Lung (tissue), 12 donors: ENCODE data around the gene CUL4A. TPM values are rescaled to one million over a fixed set of nuclear protein-coding genes. Genes with fewer than 3 reads are reported as not detected.

ENCODE experiments used
- ATAC-seq: fragments of 200-7000 bp; cut with Tn5 transposase; one replicate; pipeline ENCODE4 v1.9.1; 2020; ENCODE audit warnings: moderate number of reproducible peaks; ENCODE audit not compliant: insufficient read depth, low FRiP score
- DNase-seq, 3 donors: peaks; one replicate each; pipeline ENCODE4 v3.0.0-alpha.2; 2013 to 2017
- H3K27ac ChIP-seq, 2 donors: one replicate each; pipeline ENCODE4 v1.5.1; 2013; ENCODE audit warnings: mild to moderate bottlenecking in 2 of 2, moderate library complexity in 2 of 2, control low read depth in 1 of 2, inconsistent platforms in 1 of 2, low read depth in 1 of 2, low read length in 1 of 2
- H3K27me3 ChIP-seq, 3 donors: one replicate each; pipeline ENCODE4 v1.5.1; 2013; ENCODE audit warnings: low read length in 2 of 3; ENCODE audit not compliant: control insufficient read depth in 3 of 3, insufficient read depth in 3 of 3
- H3K36me3 ChIP-seq, 4 donors: one replicate each; pipeline ENCODE4 v1.5.1; 2013; ENCODE audit warnings: low read length in 4 of 4, mild to moderate bottlenecking in 1 of 4, moderate library complexity in 1 of 4; ENCODE audit not compliant: control insufficient read depth in 4 of 4, insufficient read depth in 4 of 4
- H3K4me1 ChIP-seq, 5 donors: one replicate each; pipeline ENCODE4 v1.5.1; 2013; ENCODE audit warnings: low read length in 5 of 5, mild to moderate bottlenecking in 2 of 5, moderate library complexity in 1 of 5; ENCODE audit not compliant: control insufficient read depth in 5 of 5, insufficient read depth in 5 of 5
- H3K4me3 ChIP-seq: one replicate; pipeline ENCODE4 v1.5.1; 2013; ENCODE audit warnings: mild to moderate bottlenecking, control low read depth, moderate library complexity
- H3K9ac ChIP-seq, 2 donors: one replicate each; pipeline ENCODE4 v1.5.1; 2013; ENCODE audit warnings: low read length in 2 of 2, control low read depth in 1 of 2; ENCODE audit not compliant: insufficient read depth in 1 of 2
- H3K9me3 ChIP-seq, 4 donors: one replicate each; pipeline ENCODE4 v1.5.1; 2013; ENCODE audit warnings: low read length in 3 of 4, mild to moderate bottlenecking in 1 of 4, moderate library complexity in 1 of 4; ENCODE audit not compliant: control insufficient read depth in 4 of 4, insufficient read depth in 3 of 4
- whole genome bisulfite sequencing, 2 donors: extraction: QIAGEN DNeasy Blood & Tissue Kit; methylation state at CpG; one replicate each; pipeline ENCODE4 v1.1.7; 2013; 5-methylcytosine and 5-hydroxymethylcytosine counted together
- polyA plus RNA-seq, 2 donors: library from polyadenylated mRNA; stranded (reverse); fragments of 200-250 nt; gene quantifications; one replicate each; pipeline ENCODE4 v1.2.1, GENCODE V29; 2013
- total RNA-seq, 2 donors: library from RNA; depleted of rRNA in 1 of 2; stranded (reverse); fragments of >200 nt in 1 of 2; gene quantifications; one replicate each; pipeline ENCODE4 v1.2.1, GENCODE V29; 2014 to 2021
- TF ChIP-seq, protein P1 (sequence below): IDR thresholded peaks from 2 replicates; pipeline ENCODE4 v1.5.1; 2012; ENCODE audit warnings: mild to moderate bottlenecking; ENCODE audit errors: control extremely low read depth, extremely low read depth
- donor health status: control.
- donor health status: control.
- donor health status: Bipolar disorder and iron deficiency.
- donor health status: healthy.
- donor health status: DM: yes; HTN: yes; CAD: no.

Gene CUL4A
- total and polyA plus RNA-seq, 4 donors: 29.2 to 88.1 (median 57.5) TPM

DNA sequence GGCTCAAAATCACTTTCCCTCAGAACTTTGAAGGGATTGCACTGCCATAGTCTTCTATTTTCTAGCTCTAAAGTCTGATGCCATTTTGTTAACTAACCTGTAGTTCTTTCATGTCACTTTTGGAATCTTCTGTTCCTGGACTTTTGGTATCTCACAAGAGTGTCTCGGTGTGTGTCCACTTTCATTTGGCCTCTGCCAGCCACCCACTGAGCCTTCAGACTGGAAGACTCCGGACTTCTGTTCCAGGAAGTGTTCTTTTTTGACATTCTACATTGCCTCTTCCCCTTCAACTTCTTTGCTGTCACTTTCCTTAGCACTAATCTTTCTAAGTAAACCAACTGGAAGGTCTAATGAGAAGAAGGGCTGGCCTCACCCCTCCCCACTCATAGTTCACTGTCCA lies 62.6 kb downstream of the CUL4A start:
- no peak overlapping the region for H3K4me3 ChIP-seq
- H3K36me3 ChIP-seq: no peaks in the 10 kb centered on the region
- ATAC-seq (no peak), DNase-seq (no peak)
- no peak overlapping the region for H3K9ac ChIP-seq
- no peak overlapping the region for H3K27ac ChIP-seq
- WGBS, 2 donors: 81 to 86% methylated on average over 2 of the region's 2 CpGs
- H3K9me3 ChIP-seq: no peaks in the 10 kb centered on the region
- H3K27me3 ChIP-seq: no peaks in the 10 kb centered on the region
- TF ChIP-seq, protein P1, sequence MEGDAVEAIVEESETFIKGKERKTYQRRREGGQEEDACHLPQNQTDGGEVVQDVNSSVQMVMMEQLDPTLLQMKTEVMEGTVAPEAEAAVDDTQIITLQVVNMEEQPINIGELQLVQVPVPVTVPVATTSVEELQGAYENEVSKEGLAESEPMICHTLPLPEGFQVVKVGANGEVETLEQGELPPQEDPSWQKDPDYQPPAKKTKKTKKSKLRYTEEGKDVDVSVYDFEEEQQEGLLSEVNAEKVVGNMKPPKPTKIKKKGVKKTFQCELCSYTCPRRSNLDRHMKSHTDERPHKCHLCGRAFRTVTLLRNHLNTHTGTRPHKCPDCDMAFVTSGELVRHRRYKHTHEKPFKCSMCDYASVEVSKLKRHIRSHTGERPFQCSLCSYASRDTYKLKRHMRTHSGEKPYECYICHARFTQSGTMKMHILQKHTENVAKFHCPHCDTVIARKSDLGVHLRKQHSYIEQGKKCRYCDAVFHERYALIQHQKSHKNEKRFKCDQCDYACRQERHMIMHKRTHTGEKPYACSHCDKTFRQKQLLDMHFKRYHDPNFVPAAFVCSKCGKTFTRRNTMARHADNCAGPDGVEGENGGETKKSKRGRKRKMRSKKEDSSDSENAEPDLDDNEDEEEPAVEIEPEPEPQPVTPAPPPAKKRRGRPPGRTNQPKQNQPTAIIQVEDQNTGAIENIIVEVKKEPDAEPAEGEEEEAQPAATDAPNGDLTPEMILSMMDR: no peak
- H3K4me1 ChIP-seq: peaks cover 0 to 4% (median 0%) of the 10 kb centered on the region in 5 donors

DNA sequence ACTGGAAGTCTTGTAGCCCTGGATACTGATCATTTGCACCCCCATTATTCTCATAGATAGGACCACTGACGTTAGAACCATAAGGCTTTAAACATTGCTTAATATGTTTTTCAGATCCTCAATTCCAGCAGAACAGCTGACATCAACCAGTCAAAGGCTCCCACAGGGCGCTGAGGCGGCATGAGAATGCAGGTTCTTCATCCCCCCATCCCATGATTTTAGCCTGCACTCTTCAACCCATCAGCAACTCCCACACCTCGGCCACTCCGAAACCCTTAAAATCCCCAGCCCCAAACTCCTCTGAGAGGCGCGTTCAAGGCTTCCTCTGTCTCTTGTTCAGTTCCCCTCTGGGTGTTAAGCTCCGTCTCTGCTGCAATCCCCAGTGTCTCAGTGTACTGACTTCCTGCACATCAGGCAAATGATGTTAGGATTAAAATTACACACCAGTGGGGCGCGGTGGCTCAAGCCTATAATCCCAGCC lies 63.3 kb downstream of the CUL4A start:
- Histone ChIP-seq H3K9me3 (no peaks in the 10 kb centered on the region), H3K36me3 (no peaks in the 10 kb centered on the region), H3K27me3 (no peaks in the 10 kb centered on the region), H3K4me1 (peaks cover 0 to 4% (median 0%) of the 10 kb centered on the region in 5 donors), H3K9ac (no peak overlapping the region), H3K4me3 (no peak overlapping the region), H3K27ac (peak overlapping the region in 1 of 2 donors; percentile 5)
- 58 to 79% methylated on average over 10 of the region's 10 CpGs for WGBS, 2 donors
- DNase-seq: no peak
- TF ChIP-seq, protein P1: no peak
- peak; percentile 3 for ATAC-seq

DNA sequence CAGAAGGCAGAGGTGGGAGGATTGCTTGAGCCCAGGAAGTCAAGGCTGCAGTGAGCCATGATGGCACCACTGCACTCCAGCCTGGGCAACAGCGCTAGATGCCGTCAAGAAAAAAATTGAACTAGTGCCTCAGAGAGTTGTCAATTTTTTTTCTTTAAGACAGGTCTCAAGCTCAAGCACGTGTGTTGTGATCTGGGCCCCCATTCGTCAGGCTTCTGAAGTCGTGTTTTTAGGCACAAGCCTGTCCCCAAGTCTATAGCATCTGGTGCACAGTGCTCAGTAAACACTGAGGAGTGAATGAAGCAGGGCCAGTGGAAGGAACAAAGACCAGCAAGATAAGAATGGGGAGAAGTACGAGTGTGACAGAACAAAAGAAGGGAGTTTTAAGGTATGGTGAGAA lies 63.9 kb downstream of the CUL4A start:
- Histone ChIP-seq H3K36me3 (no peaks in the 10 kb centered on the region), H3K4me3 (no peak overlapping the region), H3K27ac (peak overlapping the region in 1 of 2 donors; percentile 30), H3K9ac (no peak overlapping the region), H3K9me3 (no peaks in the 10 kb centered on the region), H3K4me1 (peaks cover 0 to 4% (median 0%) of the 10 kb centered on the region in 5 donors), H3K27me3 (no peaks in the 10 kb centered on the region)
- ATAC-seq (no peak), DNase-seq (no peak)
- WGBS, 2 donors: 84 to 88% methylated on average over 6 of the region's 6 CpGs
- TF ChIP-seq, protein P1: no peak
